Heart left ventricle (tissue), 13 donors: ENCODE measurements around the gene MED31.

Experiments
- CTCF ChIP-seq, 12 donors: fragments of 200-600 bp; sonication (generic) in 4 of 12; IDR thresholded peaks; one replicate each; pipeline versions ENCODE4 v1.5.0 to v1.8.0; 2018 to 2022; ENCODE audit warnings: antibody characterized with exemption in 12 of 12, mild to moderate bottlenecking in 5 of 12
- POLR2A ChIP-seq, 2 donors: fragments of 450-650 bp; IDR thresholded peaks; one replicate each; pipeline ENCODE4 v1.6.1; 2017; ENCODE audit warnings: antibody characterized with exemption in 2 of 2, mild to moderate bottlenecking in 2 of 2, moderate library complexity in 2 of 2
- donor health status: ischemic (EF 13 %, LVEDD 7.1; RV severe dilation, severe dysfunction).
- donor health status: DM: no; HTN: yes; CAD: no.
- donor health status: DM: no; HTN: no; CAD: no.
- donor health status: ischemic (EF 25% LVEDD 6.9; RV normal size, moderate dysfunction).
- donor health status: ischemic (EF 25% LVEDD 5.7; RV mildly dilated, moderate dysfunction).
- donor health status: ischemic (EF 35%, LVEDD 5.7; RV mildly dilated, moderate dysfunction).
- donor health status: nonischemic (EF 11% LVEDD 7.7; RV severe dilation, severe dysfunction).
- donor health status: DM: yes; HTN: yes; CAD: no.
- donor health status: PGD.
- donor health status: ischemic (EF 29% LVEDD 5.4; RV normal size, mild dysfunction).
- donor health status: nonischemic (EF 23%, LVEDD 6.1; RV moderate dilation, normal function).

- TF ChIP-seq CTCF (IDR thresholded peaks at IDR 0.05) (no peak), POLR2A (IDR thresholded peaks at IDR 0.05) (no peak)
Measured at GRCh38 chr17:6602141-6602540, 49.3 kb downstream of the MED31 start.
